Mesodermal cell (in vitro differentiated cells): ENCODE data around the gene BRF1. TPM values are rescaled to one million over a fixed set of nuclear protein-coding genes. Genes with fewer than 3 reads are reported as not detected.

ENCODE experiments used
- H3K27ac ChIP-seq: 2 replicates; pipeline ENCODE4 v1.7.0; 2013; ENCODE audit warnings: mild to moderate bottlenecking, low read depth, low read length, moderate library complexity; ENCODE audit not compliant: severe bottlenecking
- H3K36me3 ChIP-seq: 2 replicates; pipeline ENCODE4 v1.7.1; 2013; ENCODE audit warnings: mild to moderate bottlenecking, low read length, moderate library complexity; ENCODE audit not compliant: control insufficient read depth, insufficient read depth
- H3K4me1 ChIP-seq: one replicate; pipeline ENCODE4 v1.7.1; 2013; ENCODE audit warnings: mild to moderate bottlenecking, low read length; ENCODE audit not compliant: insufficient read depth, control insufficient read depth, poor library complexity, severe bottlenecking
- H3K4me3 ChIP-seq: 2 replicates; pipeline ENCODE4 v1.7.0; 2013; ENCODE audit warnings: low read length, control low read depth, mild to moderate bottlenecking; ENCODE audit not compliant: insufficient read depth, poor library complexity, severe bottlenecking; ENCODE audit errors: extremely low read depth
- H3K9me3 ChIP-seq: 2 replicates; pipeline ENCODE4 v1.7.1; 2013; ENCODE audit warnings: mild to moderate bottlenecking, low read length, moderate library complexity; ENCODE audit not compliant: control insufficient read depth
- WGBS, 2 experiments: methylation state at CpG; one replicate each; pipeline ENCODE4 v1.1.5; 2013; ENCODE audit warnings: missing lambda C conversion rate in 2 of 2; ENCODE audit not compliant: insufficient coverage in 2 of 2; 5-methylcytosine and 5-hydroxymethylcytosine counted together
- polyA plus RNA-seq, 2 experiments: library from polyadenylated mRNA; stranded (reverse); fragments of 50-300 nt; gene quantifications; one replicate each; pipeline ENCODE4 v1.2.3, GENCODE V29; 2013

The BRF1 gene
- 17.9 TPM for polyA plus RNA-seq (2013, experiment 1 of 2)
- 16.0 TPM for polyA plus RNA-seq (2013, experiment 2 of 2)

- Histone ChIP-seq H3K9me3 (no peaks in the 10 kb centered on the region), H3K36me3 (no peaks in the 10 kb centered on the region), H3K4me3 (peak within 1 kb of the TSS; percentile 78), H3K4me1 (no peaks in the 10 kb centered on the region), H3K27ac (peak within 1 kb of the TSS; percentile 92)
- 0% methylated on average over 56 to 72 of the region's 90 CpGs for WGBS, 2 experiments
These were observed at the start of gene BRF1 for GRCh38 chr14:105300542-105301102. Gene BRF1 (minus strand): TSS chr14:105301001. CDS start chr14:105300629, 372 bp downstream.

- Histone ChIP-seq H3K4me3 (no peak overlapping the region), H3K9me3 (no peaks in the 10 kb centered on the region), H3K27ac (no peak overlapping the region), H3K36me3 (no peaks in the 10 kb centered on the region), H3K4me1 (no peaks in the 10 kb centered on the region)
- WGBS, 2 experiments = 94 to 96% methylated on average over 11 of the region's 11 CpGs
These were observed 49.2 kb upstream of the BRF1 start for GRCh38 chr14:105349992-105350391.

DNA sequence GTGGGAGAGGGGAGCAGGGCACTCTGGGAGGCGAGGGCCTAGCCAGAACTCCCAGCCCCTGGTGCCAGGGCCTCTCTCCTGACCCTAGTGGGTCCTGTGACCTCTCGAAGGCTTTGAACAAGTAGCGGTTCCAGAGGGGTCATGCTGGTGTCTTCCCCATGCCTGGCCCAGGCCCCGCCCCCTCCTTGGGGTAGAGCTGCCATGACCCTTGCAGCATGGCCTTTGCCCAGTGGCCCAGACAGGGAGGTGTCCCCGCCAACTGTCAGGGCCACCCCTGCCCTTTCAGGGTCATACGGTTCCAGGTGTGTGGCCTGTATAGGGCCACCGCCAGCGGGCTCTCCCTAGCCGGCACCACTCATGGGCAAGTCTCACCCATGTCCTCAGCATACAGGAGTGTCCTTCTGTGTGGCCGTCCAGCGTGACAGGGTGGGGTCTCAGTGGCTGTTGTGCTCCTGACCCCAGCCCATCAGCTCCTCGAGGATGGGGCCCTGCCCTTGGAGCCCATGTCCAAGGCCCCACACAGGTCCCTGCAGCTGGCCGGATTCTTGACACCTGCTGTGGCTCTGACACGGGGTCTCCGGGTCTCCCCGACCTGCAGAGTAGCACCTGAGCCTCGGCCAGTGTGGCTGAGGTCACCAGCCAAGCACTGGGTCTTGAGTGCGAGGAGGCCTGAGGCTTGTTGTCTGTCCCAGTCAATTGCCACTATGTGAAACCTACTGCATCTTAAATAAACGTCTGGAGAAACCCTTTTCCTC is 48.3 kb upstream of the BRF1 start:
- H3K9me3 ChIP-seq = no peaks in the 10 kb centered on the region
- no peak overlapping the region for H3K27ac ChIP-seq
- no peaks in the 10 kb centered on the region for H3K4me1 ChIP-seq
- no peaks in the 10 kb centered on the region for H3K36me3 ChIP-seq
- WGBS, 2 experiments = 91 to 95% methylated on average over 15 to 19 of the region's 19 CpGs
- H3K4me3 ChIP-seq = no peak overlapping the region

DNA sequence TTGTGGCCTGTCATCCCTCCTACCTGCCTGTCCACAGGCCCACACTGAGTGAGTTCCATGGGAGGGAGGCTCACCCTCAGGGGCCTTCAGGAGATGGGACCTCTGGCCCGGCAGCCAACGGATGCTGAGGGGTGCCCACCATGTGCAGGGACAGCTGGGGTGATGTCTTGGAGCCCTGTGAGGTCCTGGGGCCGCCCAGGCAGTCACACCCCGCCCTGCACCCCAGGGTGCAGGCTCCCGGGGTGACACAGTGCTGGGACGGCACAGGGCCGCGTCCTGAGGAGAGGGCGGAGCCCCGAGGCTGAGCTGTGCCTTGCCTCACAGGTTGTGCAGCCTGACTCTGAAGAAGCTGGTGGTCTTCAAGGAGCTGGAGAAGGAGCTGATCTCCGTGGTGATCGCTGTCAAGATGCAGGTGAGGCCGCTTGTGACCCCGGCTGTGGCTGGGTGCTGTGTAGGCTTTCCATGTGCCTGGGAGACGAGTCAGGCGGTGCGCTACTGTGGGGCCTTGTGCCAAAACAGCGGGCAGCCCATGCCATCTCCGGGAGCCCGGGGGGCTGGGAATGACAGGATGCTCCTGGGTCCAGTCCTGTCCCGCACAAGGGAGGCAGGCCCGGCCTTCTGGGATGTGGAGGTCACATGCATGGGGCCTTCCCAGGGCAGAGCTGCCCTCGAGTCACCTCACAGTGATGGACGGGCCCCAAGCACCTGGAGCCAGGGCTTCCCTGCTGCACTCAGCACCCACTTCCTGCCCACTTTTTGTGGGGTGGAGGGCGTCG is 47.6 kb upstream of the BRF1 start:
- no peaks in the 10 kb centered on the region for H3K36me3 ChIP-seq
- H3K4me1 ChIP-seq = no peaks in the 10 kb centered on the region
- no peak overlapping the region for H3K27ac ChIP-seq
- WGBS, 2 experiments = 93 to 95% methylated on average over 25 of the region's 26 CpGs
- no peak overlapping the region for H3K4me3 ChIP-seq
- no peaks in the 10 kb centered on the region for H3K9me3 ChIP-seq

DNA sequence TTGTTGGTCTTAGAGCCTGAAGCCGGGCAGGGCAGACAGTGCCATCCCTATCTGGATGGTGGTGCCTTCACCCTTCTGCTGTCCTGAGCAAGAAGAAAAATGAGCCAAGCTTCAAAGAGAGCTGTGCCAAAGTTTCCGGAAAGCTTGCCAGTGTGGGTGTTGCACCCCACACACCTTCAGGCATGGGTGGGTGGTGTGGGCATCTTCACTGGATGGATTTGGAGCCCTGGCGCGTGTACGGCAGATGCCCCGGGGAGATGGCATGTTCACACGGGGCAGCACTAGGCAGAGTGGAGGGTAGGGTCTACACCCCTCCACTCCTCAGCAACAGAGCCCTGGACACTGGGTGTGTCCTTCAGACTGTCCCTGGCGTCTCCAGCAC is 46.8 kb upstream of the BRF1 start:
- no peaks in the 10 kb centered on the region for H3K4me1 ChIP-seq
- H3K27ac ChIP-seq = no peak overlapping the region
- no peak overlapping the region for H3K4me3 ChIP-seq
- no peaks in the 10 kb centered on the region for H3K36me3 ChIP-seq
- no peaks in the 10 kb centered on the region for H3K9me3 ChIP-seq
- WGBS, 2 experiments = 96 to 100% methylated on average over 3 to 7 of the region's 8 CpGs

- no peaks in the 10 kb centered on the region for H3K9me3 ChIP-seq
- WGBS, 2 experiments = 92 to 98% methylated on average over 10 to 14 of the region's 18 CpGs
- H3K4me3 ChIP-seq = no peak overlapping the region
These were observed 46.2 kb upstream of the BRF1 start for GRCh38 chr14:105346876-105347586.

GRCh38 chr14:105346200-105346533 is 45.4 kb upstream of the BRF1 start:
- H3K27ac ChIP-seq = no peak overlapping the region
- 92 to 95% methylated on average over 5 to 7 of the region's 13 CpGs for WGBS, 2 experiments
- no peak overlapping the region for H3K4me3 ChIP-seq
- no peaks in the 10 kb centered on the region for H3K9me3 ChIP-seq
- no peaks in the 10 kb centered on the region for H3K36me3 ChIP-seq
- H3K4me1 ChIP-seq = no peaks in the 10 kb centered on the region

More at GRCh38 chr14:105346876-105347586, 46.2 kb upstream of the BRF1 start:
- Histone ChIP-seq H3K27ac (no peak overlapping the region), H3K36me3 (no peaks in the 10 kb centered on the region), H3K4me1 (no peaks in the 10 kb centered on the region)

GRCh38 chr14:105343194-105343593 is 42.4 kb upstream of the BRF1 start:
- Histone ChIP-seq H3K4me1 (no peaks in the 10 kb centered on the region), H3K36me3 (no peaks in the 10 kb centered on the region), H3K4me3 (no peak overlapping the region), H3K27ac (no peak overlapping the region), H3K9me3 (no peaks in the 10 kb centered on the region)
- WGBS, 2 experiments = 90 to 100% methylated on average over 5 of the region's 7 CpGs

GRCh38 chr14:105340821-105341733 is 40.3 kb upstream of the BRF1 start:
- Histone ChIP-seq H3K9me3 (no peaks in the 10 kb centered on the region), H3K4me3 (no peak overlapping the region), H3K36me3 (no peaks in the 10 kb centered on the region), H3K4me1 (no peaks in the 10 kb centered on the region), H3K27ac (no peak overlapping the region)
- WGBS, 2 experiments = 86 to 88% methylated on average over 15 to 17 of the region's 20 CpGs
